ENCODE measurements around the gene SMURF1.

DNA sequence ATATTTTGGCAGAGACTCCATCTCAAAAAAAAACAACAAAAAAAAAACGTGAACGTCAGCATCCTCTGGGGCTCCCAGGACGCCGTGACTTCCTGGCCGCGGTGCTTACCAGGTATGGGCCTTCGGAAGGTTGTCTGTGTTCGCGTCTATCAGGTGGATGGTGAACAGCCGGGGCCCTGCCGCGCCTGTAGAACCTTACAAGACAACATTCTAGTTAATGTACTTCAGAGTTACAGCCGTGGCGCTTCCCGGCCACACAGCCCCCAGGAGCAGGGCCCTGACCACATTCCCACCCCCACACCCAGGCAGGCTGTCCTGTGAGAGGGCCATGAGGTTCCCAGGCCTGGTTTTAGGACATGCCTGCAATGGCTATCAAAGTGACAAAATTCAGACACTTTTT, 111.0 kb downstream of the SMURF1 start:
- TF ChIP-seq, protein P1, sequence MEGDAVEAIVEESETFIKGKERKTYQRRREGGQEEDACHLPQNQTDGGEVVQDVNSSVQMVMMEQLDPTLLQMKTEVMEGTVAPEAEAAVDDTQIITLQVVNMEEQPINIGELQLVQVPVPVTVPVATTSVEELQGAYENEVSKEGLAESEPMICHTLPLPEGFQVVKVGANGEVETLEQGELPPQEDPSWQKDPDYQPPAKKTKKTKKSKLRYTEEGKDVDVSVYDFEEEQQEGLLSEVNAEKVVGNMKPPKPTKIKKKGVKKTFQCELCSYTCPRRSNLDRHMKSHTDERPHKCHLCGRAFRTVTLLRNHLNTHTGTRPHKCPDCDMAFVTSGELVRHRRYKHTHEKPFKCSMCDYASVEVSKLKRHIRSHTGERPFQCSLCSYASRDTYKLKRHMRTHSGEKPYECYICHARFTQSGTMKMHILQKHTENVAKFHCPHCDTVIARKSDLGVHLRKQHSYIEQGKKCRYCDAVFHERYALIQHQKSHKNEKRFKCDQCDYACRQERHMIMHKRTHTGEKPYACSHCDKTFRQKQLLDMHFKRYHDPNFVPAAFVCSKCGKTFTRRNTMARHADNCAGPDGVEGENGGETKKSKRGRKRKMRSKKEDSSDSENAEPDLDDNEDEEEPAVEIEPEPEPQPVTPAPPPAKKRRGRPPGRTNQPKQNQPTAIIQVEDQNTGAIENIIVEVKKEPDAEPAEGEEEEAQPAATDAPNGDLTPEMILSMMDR (IDR thresholded peaks at IDR 0.05), result no peak
- TF ChIP-seq POLR2AphosphoS5 (IDR thresholded peaks at IDR 0.05) (no peak), POLR2A (IDR thresholded peaks at IDR 0.05) (no peak), EP300 (IDR thresholded peaks at IDR 0.05) (no peak)

Measured in suprapubic skin (tissue), 4 donors.